HT-29 (cell line): ENCODE measurements around the gene ADGRL3. TPM values are rescaled to one million over a fixed set of nuclear protein-coding genes. Genes with fewer than 3 reads are reported as not detected.

Experiments used
- DNase-seq: peaks from one replicate; pipeline ENCODE4 v3.0.0-alpha.2; 2015; ENCODE audit warnings: low spot score
- total RNA-seq: library from RNA; depleted of rRNA; stranded (reverse); fragments of >200 nt; shearing (Covaris generic); gene quantifications from 2 replicates; pipeline ENCODE4 v1.2.3, GENCODE V29; 2014

Gene ADGRL3
- total RNA-seq, 1 experiment from 2014 or later = not detected

- DNase-seq = no peak
Observed at GRCh38 chr4:61426229-61426628, 226.1 kb downstream of the ADGRL3 start.

GRCh38 chr4:61427099-61427817 is 227.1 kb downstream of the ADGRL3 start:
- DNase-seq = no peak

DNA sequence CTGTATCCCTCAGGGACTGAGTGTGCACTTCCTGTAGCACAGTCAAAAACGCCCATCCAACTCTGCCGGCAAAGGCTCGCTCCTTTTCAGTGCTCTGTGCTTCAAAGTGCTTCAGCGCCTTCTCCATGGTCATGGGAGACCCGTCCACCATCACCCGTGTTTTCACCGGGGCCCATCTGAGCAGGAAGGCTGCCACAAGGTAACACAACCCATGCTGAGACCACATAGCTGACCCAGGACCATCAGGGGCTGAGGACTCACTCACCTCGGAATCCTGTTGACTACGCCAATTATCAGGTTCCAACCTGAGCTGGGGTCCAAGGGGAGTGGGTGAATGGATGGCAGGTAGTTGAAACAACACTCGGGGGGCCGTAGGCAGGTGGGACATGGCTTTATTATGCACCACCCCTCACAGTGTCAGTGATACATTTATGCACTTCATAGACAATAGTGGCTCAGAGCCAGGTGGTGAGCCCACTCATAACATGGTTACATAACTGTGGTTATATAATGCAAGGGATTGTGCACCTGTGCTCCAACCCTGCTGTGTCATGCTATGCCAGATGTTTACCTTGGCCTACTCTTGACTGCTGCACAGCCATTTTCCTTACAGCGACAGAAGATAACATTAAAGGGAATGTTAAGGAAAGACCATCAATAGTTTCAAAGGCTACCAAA is 227.8 kb downstream of the ADGRL3 start:
- DNase-seq = peak; percentile 18

- DNase-seq = peak; percentile 42
Observed at GRCh38 chr4:61428950-61429349, 228.8 kb downstream of the ADGRL3 start.

- DNase-seq = no peak
Observed at GRCh38 chr4:61431131-61431530, 231.0 kb downstream of the ADGRL3 start.

- DNase-seq = no peak
Observed at GRCh38 chr4:61437923-61438322, 237.8 kb downstream of the ADGRL3 start.

DNA sequence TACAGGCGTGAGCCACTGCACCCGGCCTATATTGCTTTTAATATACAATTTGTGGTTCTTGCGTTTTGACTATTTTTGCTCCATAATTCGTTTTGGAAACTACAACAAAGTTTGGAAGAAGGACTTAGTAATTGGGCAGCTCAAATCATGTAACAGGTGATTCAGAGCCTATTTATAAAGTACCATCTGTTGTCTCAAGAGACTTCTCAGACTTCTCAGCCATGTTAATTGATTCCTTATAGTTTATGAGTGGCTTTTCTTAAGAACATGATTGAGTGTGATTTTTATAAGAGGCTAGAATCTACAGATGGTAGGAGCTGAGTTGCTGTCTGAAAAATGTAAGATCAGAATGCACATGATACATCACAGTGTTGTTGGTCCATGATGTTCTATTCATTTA is 240.2 kb downstream of the ADGRL3 start:
- DNase-seq = no peak

DNA sequence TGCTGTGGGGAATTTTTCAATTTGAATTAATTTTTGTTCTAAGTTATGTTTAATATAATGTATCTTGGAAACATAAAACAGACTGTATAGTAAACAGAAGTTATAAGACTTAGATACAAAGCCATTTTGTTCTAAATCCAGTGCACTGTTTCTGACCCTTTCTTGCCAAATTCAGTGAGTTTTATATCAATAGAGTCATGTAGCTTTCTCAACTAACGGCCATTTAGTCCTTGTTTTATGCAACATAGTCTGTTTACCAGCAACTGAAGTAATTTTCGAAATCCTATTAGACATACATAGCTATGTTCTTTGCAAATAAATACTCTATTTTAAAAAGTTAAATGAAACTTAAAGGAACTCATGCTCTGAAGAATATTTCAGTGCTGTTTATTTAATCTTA is 242.8 kb downstream of the ADGRL3 start:
- DNase-seq = no peak

DNA sequence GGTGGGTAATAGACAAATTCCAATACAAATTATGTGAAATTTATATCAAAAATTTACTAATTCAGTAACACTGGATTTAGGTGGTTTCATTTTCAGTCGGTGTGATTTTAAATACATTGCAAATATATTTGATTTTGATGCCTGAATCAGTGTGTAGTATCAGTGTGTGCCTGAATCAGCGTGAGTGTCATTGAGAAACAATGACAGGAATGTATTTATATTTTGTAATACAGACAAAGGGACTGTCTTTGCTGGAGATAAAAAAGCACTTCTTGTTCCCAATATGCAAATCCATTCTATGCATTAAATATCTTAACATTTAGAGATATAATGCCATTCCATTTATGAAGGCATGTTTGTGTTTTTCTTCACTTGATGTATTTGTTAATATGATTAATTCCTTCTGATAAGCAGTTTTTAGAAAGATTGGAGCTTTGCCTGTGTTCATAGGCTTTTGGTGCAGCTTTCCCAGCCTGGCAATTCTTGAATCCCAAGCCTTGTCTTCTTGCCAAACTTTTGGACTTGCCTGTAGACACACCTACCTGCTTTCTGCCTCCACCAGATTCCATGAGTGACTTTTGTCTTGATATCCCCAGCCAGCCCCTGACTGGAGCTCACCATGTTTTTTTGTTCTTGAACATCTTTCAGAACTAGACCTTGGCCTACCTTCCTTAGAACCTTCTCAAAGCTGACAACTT is 243.8 kb downstream of the ADGRL3 start:
- no peak for DNase-seq

DNA sequence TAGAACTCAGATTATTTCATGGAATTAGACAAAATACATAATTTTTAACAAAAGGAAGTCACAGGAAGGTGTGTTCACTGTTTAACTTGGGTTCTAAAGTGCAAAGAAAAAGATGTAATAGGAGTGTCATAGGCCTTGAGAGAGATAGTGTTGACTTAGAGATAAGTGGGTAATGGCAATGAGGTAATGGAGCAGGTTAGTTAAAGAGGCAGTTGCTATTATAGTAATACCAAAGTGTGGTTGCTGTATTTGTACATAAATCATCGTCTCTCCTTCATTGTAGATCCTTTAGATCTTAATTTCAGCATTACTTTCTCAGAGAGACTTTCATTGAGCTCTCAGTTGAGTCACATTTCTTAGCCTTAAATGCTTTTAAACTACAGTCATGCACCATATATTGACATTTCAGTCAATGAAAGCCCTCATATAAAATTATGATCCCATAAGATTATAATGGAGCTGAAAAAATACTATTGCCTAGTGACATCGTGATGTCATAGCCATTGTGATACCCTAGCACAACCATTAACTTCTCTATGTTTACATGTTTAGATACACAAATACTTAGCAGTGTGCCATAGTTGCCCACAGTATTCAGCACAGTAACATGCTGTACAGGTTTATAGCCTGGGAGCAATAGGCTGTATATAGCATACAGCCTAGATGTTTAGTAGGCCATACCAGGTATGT is 245.4 kb downstream of the ADGRL3 start:
- DNase-seq = no peak

GRCh38 chr4:61446941-61447340 is 246.8 kb downstream of the ADGRL3 start:
- DNase-seq = no peak

DNA sequence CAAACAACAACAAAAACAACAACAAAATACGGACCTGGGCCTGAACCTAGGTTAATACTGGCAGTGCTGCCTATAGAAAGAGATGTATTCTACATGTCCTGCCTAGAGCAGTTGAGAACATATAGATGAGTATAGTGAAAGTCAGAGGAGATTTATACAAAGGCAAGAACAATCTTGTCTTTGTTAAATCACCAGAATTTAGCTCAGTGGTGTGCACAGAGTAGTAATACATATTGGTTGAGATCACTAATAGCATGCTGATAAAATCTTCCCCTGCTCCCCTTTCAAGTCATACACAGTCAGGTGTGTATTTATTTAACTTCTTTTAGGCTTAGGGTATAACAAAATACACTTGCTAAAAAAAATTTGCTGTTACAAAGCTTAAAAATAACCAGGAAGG is 247.8 kb downstream of the ADGRL3 start:
- DNase-seq = no peak

DNA sequence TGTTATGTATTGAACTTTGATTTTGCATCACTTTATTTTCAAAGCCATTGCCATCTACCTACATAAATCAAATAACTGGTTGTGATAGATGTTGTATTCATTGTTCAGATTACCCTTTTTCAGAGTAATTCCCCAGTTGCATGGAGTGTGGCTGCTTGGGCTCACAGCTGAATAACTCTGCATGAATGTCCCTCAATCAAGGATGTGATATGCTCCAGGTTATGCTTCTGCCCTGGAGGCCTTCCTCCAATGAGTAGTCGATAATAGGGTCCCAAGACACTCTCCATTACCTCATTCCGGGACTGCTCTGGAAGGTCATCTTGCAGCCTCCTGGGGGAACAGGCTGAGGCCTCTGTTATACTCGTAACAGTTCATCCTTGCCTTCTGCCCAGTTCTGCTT is 251.8 kb downstream of the ADGRL3 start:
- DNase-seq = no peak

DNA sequence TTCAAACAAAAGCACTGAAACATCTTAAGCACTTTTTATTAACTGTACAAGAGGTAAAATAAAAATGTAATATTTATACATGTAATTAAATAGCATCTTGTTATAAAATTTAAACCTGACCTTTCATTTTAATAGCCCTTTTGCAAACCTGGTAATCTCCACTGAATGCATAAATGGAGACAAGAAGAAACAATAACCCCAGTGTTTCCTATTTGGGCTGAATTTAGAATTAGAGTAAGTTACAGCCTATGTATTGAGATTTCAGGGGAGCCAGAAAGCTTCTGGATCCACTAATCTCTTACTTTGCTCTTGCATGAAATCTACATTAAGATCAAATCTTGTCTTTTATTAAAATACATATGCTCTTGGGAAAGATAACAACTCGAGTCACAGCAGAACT is 261.8 kb downstream of the ADGRL3 start:
- DNase-seq = no peak

- peak; percentile 69 for DNase-seq
Observed at GRCh38 chr4:61462451-61463326, 262.6 kb downstream of the ADGRL3 start.

DNA sequence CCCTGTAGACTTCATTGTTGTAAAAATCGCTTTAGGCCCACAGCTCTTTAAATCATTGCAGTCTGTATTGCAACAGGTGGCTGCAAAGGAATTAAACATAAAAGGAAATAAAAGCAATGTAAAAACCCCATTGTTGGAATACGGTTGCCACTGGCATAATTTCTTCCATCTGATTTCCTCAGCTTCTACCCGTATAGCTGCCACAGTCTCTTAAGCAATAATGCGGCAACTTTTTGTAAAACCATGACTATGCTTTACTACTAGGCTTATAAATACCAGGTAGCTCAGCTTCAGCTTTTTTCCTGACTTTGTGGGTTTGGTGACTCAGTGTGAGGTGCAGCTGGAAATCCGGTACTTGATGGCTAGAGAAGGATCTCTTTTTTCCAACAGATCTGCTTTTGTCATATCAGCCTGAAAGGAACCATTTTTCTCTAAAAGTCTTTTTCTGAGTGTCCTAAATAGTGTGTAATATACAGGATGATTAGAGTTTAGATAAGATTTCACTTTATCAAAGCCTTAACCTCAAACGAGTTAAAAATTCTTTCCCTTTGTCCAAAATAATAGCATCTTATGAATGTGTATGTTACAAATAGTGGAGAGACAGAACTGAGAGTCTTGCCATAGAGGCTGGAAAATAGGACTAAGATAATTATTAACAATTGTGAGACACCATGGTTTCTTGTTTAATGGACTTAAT is 268.0 kb downstream of the ADGRL3 start:
- peak; percentile 79 for DNase-seq

DNA sequence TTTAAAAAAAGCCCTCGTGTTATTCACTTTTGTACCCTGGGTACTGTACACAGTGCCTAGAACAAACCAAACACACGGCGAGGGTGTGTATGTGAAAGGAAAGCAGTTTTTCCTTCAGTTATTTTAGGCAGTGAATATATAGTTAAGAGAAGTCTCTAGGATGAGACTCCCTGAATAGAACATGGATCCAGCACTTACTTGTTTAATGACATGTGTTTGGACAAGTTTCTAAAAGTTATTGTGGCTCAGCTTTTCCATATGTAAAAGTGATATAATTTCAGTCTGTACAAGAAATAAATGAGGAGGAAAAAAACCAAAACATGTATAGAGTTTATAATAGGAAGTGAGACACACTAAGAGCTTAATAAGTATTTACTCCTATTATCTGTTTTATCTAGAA is 273.2 kb downstream of the ADGRL3 start:
- no peak for DNase-seq

GRCh38 chr4:61478340-61478739 is 278.2 kb downstream of the ADGRL3 start:
- no peak for DNase-seq

GRCh38 chr4:61485056-61485455 is 284.9 kb downstream of the ADGRL3 start:
- no peak for DNase-seq

DNA sequence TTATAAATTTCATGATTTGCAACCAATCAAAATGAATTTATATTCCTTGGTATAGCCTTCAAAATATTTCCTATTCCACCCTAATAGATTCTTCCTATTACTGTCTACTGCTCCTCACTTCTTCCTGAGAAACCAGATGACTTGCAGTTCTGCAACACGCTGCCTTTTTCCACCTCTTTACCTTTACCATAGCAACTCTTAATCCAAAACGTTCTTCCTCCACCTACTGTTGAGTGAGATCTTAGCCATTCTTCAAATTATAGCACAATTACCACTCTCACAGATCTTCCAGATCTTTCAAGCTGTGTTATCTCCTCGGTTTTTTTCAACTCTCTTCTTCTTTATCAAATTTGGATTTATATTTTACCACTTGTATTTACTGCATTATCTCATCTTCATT is 289.8 kb downstream of the ADGRL3 start:
- DNase-seq = no peak

- DNase-seq = peak; percentile 66
Observed at GRCh38 chr4:61493041-61493440, 292.9 kb downstream of the ADGRL3 start.
